Activated T-helper 2 cell treated with anti-CD3 and anti-CD28 coated beads, Interferon-gamma antibody, Interleukin-2, Interleukin-4, amounts not matched to agents 10 μg/mL and 5 μg/mL and 100 μg/mL, durations not matched to agents 14 hours and 24 hours and 36 hours (primary cell): ENCODE measurements around the gene OTOL1. TPM values are rescaled to one million over a fixed set of nuclear protein-coding genes. Genes with fewer than 3 reads are reported as not detected.

ENCODE experiments used
- DNase-seq: peaks from one replicate; pipeline ENCODE4 v3.0.0; 2021; ENCODE audit warnings: low spot score
- H3K27ac Mint-ChIP-seq: one replicate; pipeline ENCODE4 v1.8.0; 2021; ENCODE audit warnings: mixed read lengths
- H3K27me3 Mint-ChIP-seq: one replicate; pipeline ENCODE4 v1.8.0; 2021; ENCODE audit warnings: low read depth, mixed read lengths
- H3K36me3 Mint-ChIP-seq: one replicate; pipeline ENCODE4 v1.8.0; 2021; ENCODE audit warnings: low read depth, mixed read lengths
- H3K4me1 Mint-ChIP-seq: one replicate; pipeline ENCODE4 v1.8.0; 2021; ENCODE audit warnings: low read depth, mixed read lengths
- H3K4me3 Mint-ChIP-seq: one replicate; pipeline ENCODE4 v1.8.0; 2021; ENCODE audit warnings: low read depth, mild to moderate bottlenecking, moderate library complexity, mixed read lengths
- H3K9me3 Mint-ChIP-seq: one replicate; pipeline ENCODE4 v1.8.0; 2021; ENCODE audit warnings: mixed read lengths
- intact Hi-C: fragments of 100-400 bp; cut with micrococcal nuclease; formaldehyde crosslinking; loops from one replicate; pipeline ENCODE4 v1.15.1; 2023
- total RNA-seq: library from RNA; stranded (reverse); gene quantifications from 2 replicates; pipeline ENCODE4 v1.2.3, GENCODE V29; 2022

The OTOL1 gene
- total RNA-seq, 1 donor from 2014 or later: not detected

DNA sequence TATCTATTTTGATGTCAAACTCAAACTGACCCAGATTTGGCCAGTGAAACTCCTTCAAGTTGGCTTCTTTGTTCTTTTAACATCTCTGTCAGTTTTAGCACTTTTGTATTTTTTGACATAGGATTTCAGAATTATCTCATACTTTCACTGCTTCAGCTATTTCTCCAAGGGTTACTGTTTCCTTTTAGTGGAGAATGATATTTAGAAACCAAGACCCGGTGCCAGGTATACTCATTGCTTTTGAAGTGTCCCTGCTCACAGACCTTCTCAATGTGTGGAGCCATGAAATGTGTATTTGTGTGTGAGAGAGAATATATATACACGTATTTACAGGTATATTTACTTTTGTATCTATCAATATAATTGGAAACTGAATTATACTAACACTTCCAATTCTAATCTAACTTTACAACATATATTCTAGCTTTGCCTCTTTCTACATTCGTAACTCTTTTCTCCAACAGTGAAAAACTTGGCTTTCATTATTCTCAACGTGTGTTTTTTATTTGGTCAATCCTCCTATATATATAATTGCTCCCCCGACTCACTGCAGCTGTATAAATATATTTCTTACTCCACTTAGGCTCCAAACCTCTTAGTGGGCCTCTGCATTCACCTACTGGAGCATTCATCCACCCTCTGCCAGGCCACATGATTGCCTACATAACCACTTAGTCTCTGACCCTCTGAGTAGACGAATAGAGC is 54.0 kb downstream of the OTOL1 start:
- intact Hi-C loops: no loop called here
- Mint-ChIP-seq H3K36me3 (no peaks in the 10 kb centered on the region), H3K4me1 (no peaks in the 10 kb centered on the region), H3K27me3 (peaks cover 2% of the 10 kb centered on the region), H3K9me3 (no peaks in the 10 kb centered on the region), H3K27ac (no peak overlapping the region), H3K4me3 (no peak overlapping the region)
- no peak for DNase-seq

DNA sequence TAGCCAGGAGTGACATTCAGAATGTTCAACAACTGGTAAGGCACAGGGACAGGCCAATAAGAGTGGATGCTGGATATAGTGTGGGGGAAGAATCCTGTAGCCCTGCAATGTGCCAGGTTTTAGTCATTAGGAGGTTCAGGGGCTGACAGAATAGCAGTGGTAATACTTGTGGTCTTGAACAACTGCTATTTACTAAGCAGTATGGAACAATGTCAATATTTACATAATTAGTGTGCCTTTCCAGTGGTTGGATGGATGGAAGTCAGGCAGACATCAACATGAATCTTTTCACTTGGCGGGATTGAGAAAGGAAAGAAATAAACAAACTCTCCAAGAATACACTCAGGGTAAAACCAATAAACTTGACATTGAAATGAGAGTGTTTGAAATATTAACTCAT is 55.1 kb downstream of the OTOL1 start:
- no peaks in the 10 kb centered on the region for H3K4me1 Mint-ChIP-seq
- H3K27me3 Mint-ChIP-seq: peaks cover 2% of the 10 kb centered on the region
- no peak overlapping the region for H3K27ac Mint-ChIP-seq
- DNase-seq: no peak
- H3K4me3 Mint-ChIP-seq: no peak overlapping the region
- H3K36me3 Mint-ChIP-seq: no peaks in the 10 kb centered on the region
- no peaks in the 10 kb centered on the region for H3K9me3 Mint-ChIP-seq
- intact Hi-C loops: no loop called here

DNA sequence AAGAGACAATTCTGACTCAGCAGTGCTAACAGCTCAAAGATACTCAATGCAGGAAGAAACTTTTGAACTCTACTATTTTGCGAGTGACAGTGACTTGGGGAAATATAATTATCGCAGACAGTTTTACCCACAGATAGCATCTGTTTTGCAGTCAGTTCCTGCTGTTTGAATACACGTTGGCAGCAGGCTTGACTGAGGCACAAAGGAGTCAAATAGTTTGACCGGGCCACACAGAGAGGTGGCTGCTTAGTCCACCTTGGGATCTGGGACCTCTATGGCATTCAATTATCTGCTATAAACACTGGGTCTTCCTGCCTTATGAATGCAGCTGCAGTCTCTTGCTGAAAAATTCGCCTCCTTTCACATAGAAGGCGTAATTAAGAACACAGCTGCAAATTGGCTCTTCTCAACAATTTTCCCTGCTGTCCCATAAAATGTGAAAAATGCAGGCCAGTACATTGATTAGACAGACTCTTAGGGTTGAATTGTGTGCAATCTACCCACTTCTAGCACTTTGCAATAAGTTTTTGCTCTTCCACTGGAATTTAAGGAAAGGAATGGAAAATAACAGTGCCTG is 56.5 kb downstream of the OTOL1 start:
- intact Hi-C loops: no loop called here
- H3K4me1 Mint-ChIP-seq: no peaks in the 10 kb centered on the region

More for the DNA sequence above, 56.5 kb downstream of the OTOL1 start:
- DNase-seq: no peak
- peaks cover 2% of the 10 kb centered on the region for H3K27me3 Mint-ChIP-seq
- H3K9me3 Mint-ChIP-seq: no peaks in the 10 kb centered on the region
- no peak overlapping the region for H3K4me3 Mint-ChIP-seq
- H3K27ac Mint-ChIP-seq: no peak overlapping the region
- H3K36me3 Mint-ChIP-seq: no peaks in the 10 kb centered on the region

Other genes with a start within 250 kb of the OTOL1 start
- not detected in 2 replicates for gene SPTSSB, start 125.3 kb upstream of the OTOL1 start, total RNA-seq